Mucosa of rectum (tissue), 2 donors: Measurements from ENCODE around the gene AMOTL1.

Source experiments
- H3K27ac ChIP-seq, 2 donors: one replicate each; pipeline ENCODE4 v1.7.0; 2013; ENCODE audit warnings: inconsistent platforms in 2 of 2, low read depth in 2 of 2, low read length in 2 of 2
- H3K27me3 ChIP-seq, 2 donors: one replicate each; pipeline ENCODE4 v1.7.0; 2013; ENCODE audit warnings: low read length in 2 of 2; ENCODE audit not compliant: control insufficient read depth in 2 of 2, insufficient read depth in 2 of 2
- H3K36me3 ChIP-seq, 2 donors: one replicate each; pipeline ENCODE4 v1.7.0; 2013; ENCODE audit warnings: low read length in 2 of 2; ENCODE audit not compliant: control insufficient read depth in 2 of 2, insufficient read depth in 2 of 2
- H3K4me1 ChIP-seq, 2 donors: one replicate each; pipeline ENCODE4 v1.7.0; 2013; ENCODE audit warnings: low read length in 2 of 2, mild to moderate bottlenecking in 1 of 2; ENCODE audit not compliant: control insufficient read depth in 2 of 2, insufficient read depth in 2 of 2
- H3K4me3 ChIP-seq, 2 donors: one replicate each; pipeline ENCODE4 v1.7.0; 2013; ENCODE audit warnings: low read length in 2 of 2
- H3K9ac ChIP-seq, 2 donors: one replicate each; pipeline ENCODE4 v1.7.0; 2013; ENCODE audit warnings: low read length in 2 of 2, low read depth in 1 of 2, mild to moderate bottlenecking in 1 of 2
- H3K9me3 ChIP-seq, 2 donors: one replicate each; pipeline ENCODE4 v1.7.0; 2013; ENCODE audit warnings: low read length in 2 of 2; ENCODE audit not compliant: control insufficient read depth in 2 of 2
- donor health status: healthy.
- donor health status: Normal muscosa, but diverticular disease.

The AMOTL1 gene

GRCh38 chr11:94885581-94885980 lies 117.4 kb downstream of the AMOTL1 start:
- Histone ChIP-seq H3K9me3 (no peaks in the 10 kb centered on the region), H3K36me3 (no peaks in the 10 kb centered on the region), H3K9ac (no peak overlapping the region), H3K4me3 (no peak overlapping the region), H3K27me3 (no peaks in the 10 kb centered on the region), H3K4me1 (no peaks in the 10 kb centered on the region), H3K27ac (no peak overlapping the region)

DNA sequence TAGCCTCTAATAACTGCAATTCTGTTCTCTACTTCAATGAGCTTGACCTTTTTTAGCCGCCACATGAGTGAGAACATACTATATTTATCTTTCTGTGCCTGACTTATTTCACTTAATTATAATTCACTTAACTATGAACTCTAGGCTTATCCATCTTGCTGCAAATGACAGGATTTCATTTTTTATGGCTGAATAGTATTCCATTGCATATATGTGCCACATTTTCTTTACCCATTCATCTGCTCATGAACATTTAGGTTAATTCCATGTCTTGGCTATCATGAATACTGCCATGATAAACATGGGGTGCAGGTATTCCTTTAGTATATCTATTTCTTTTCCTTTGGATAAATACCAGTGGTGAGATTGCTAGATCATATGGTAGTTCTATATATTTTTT lies 120.0 kb downstream of the AMOTL1 start:
- Histone ChIP-seq H3K4me3 (no peak overlapping the region), H3K9me3 (no peaks in the 10 kb centered on the region)

GRCh38 chr11:94895451-94895850 lies 127.3 kb downstream of the AMOTL1 start:
- Histone ChIP-seq H3K9ac (no peak overlapping the region), H3K27me3 (no peaks in the 10 kb centered on the region), H3K36me3 (no peaks in the 10 kb centered on the region), H3K4me3 (no peak overlapping the region), H3K27ac (no peak overlapping the region), H3K4me1 (no peaks in the 10 kb centered on the region), H3K9me3 (no peaks in the 10 kb centered on the region)

More for the DNA sequence above, 120.0 kb downstream of the AMOTL1 start:
- no peaks in the 10 kb centered on the region for H3K36me3 ChIP-seq
- H3K27ac ChIP-seq = no peak overlapping the region
- no peaks in the 10 kb centered on the region for H3K4me1 ChIP-seq
- no peak overlapping the region for H3K9ac ChIP-seq
- H3K27me3 ChIP-seq = no peaks in the 10 kb centered on the region

GRCh38 chr11:94895971-94896370 lies 127.8 kb downstream of the AMOTL1 start:
- Histone ChIP-seq H3K9ac (no peak overlapping the region), H3K27ac (no peak overlapping the region), H3K4me1 (no peaks in the 10 kb centered on the region), H3K9me3 (no peaks in the 10 kb centered on the region), H3K4me3 (no peak overlapping the region), H3K27me3 (no peaks in the 10 kb centered on the region), H3K36me3 (no peaks in the 10 kb centered on the region)

GRCh38 chr11:94897330-94897768 lies 129.2 kb downstream of the AMOTL1 start:
- Histone ChIP-seq H3K27me3 (no peaks in the 10 kb centered on the region), H3K9ac (no peak overlapping the region), H3K9me3 (no peaks in the 10 kb centered on the region), H3K36me3 (no peaks in the 10 kb centered on the region), H3K4me1 (no peaks in the 10 kb centered on the region), H3K27ac (no peak overlapping the region), H3K4me3 (no peak overlapping the region)

- no peaks in the 10 kb centered on the region for H3K4me1 ChIP-seq
- no peak overlapping the region for H3K27ac ChIP-seq
- H3K9me3 ChIP-seq = no peaks in the 10 kb centered on the region
- no peaks in the 10 kb centered on the region for H3K36me3 ChIP-seq
- no peaks in the 10 kb centered on the region for H3K27me3 ChIP-seq
- no peak overlapping the region for H3K9ac ChIP-seq
- no peak overlapping the region for H3K4me3 ChIP-seq
These were observed 139.1 kb downstream of the AMOTL1 start for GRCh38 chr11:94907226-94907625.

- H3K9ac ChIP-seq = no peak overlapping the region
- H3K27ac ChIP-seq = no peak overlapping the region
- no peak overlapping the region for H3K4me3 ChIP-seq
- H3K9me3 ChIP-seq = no peaks in the 10 kb centered on the region
- no peaks in the 10 kb centered on the region for H3K4me1 ChIP-seq
- H3K36me3 ChIP-seq = no peaks in the 10 kb centered on the region
- no peaks in the 10 kb centered on the region for H3K27me3 ChIP-seq
These were observed 141.2 kb downstream of the AMOTL1 start for GRCh38 chr11:94909371-94909820.

DNA sequence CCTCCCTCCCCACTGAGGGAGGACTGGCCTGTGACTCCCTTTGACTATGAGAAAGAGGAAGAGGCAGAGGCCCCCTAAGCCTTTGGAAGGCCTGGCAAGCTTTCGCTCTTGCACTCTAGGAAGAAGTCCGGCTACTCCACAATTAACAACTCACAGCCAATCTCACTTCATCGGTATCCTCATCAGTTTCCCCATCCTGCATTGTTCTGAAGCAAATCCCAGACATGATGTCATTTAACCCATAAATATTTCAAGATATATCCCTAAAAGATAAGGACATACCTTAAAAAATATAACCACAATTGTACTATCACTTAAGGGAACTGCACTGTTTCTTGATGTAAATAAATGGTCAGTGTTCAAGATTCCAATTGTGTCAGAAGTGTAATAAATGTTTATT lies 142.1 kb downstream of the AMOTL1 start:
- no peaks in the 10 kb centered on the region for H3K4me1 ChIP-seq
- no peak overlapping the region for H3K4me3 ChIP-seq
- no peaks in the 10 kb centered on the region for H3K36me3 ChIP-seq
- no peak overlapping the region for H3K27ac ChIP-seq
- H3K27me3 ChIP-seq = no peaks in the 10 kb centered on the region
- H3K9me3 ChIP-seq = no peaks in the 10 kb centered on the region
- H3K9ac ChIP-seq = no peak overlapping the region

DNA sequence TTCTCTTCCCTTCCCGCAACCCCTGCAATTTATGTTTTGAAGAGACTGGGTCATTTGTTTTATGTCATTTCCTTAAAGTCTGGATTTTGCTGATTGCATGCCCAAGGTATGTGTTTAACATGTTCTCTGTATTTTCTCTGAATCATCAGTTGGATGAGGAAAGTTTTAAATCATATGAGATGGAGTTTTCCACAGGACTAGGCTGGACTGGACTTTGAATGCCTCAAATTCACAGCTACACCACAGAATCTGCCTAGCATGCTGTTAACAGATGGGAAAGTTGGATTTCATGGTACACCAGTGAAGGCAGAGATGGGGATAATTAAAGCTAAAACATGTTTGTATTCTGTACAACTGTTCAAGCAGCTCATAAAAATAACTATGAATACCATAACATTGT lies 142.6 kb downstream of the AMOTL1 start:
- H3K36me3 ChIP-seq = no peaks in the 10 kb centered on the region

GRCh38 chr11:94912806-94913205 lies 144.7 kb downstream of the AMOTL1 start:
- Histone ChIP-seq H3K9ac (no peak overlapping the region), H3K36me3 (no peaks in the 10 kb centered on the region), H3K27ac (no peak overlapping the region), H3K27me3 (no peaks in the 10 kb centered on the region), H3K4me3 (no peak overlapping the region), H3K9me3 (no peaks in the 10 kb centered on the region), H3K4me1 (no peaks in the 10 kb centered on the region)

More for the DNA sequence above, 142.6 kb downstream of the AMOTL1 start:
- Histone ChIP-seq H3K4me1 (no peaks in the 10 kb centered on the region), H3K27ac (no peak overlapping the region), H3K9ac (no peak overlapping the region), H3K27me3 (no peaks in the 10 kb centered on the region), H3K9me3 (no peaks in the 10 kb centered on the region), H3K4me3 (no peak overlapping the region)
